Activated naive CD4-positive, alpha-beta T cell treated with anti-CD3 and anti-CD28 coated beads, Interleukin-2, amount 50 U/mL, for 72 hours (primary cell): ENCODE measurements around the gene RUNX3. TPM values are rescaled to one million over a fixed set of nuclear protein-coding genes. Genes with fewer than 3 reads are reported as not detected.
"Not testable (repeated sequence)": the region's sequence is repeated elsewhere in the genome, so short reads cannot be mapped to it uniquely, and the experiment has no call there.

Experiments
- ATAC-seq, 2 donors: fragments of 150-1000 bp; cut with Tn5 transposase; 2 replicates each; pipeline ENCODE4 v1.10.0; 2021; ENCODE audit warnings: mild to moderate bottlenecking in 2 of 2, moderate library complexity in 2 of 2
- DNase-seq, 2 donors: peaks; one replicate each; pipeline ENCODE4 v3.0.0; 2021 to 2022; ENCODE audit warnings: low spot score in 2 of 2
- H3K27ac Mint-ChIP-seq, 2 donors: one replicate each; pipeline ENCODE4 v1.8.0; 2022; ENCODE audit warnings: mild to moderate bottlenecking in 2 of 2, mixed read lengths in 2 of 2
- H3K36me3 Mint-ChIP-seq, 2 donors: one replicate each; pipeline ENCODE4 v1.8.0; 2022; ENCODE audit warnings: mixed read lengths in 2 of 2
- H3K9me3 Mint-ChIP-seq, 2 donors: one replicate each; pipeline ENCODE4 v1.8.0; 2022; ENCODE audit warnings: mixed read lengths in 2 of 2
- total RNA-seq, 2 donors: library from RNA; stranded (reverse); gene quantifications; one replicate each; pipeline ENCODE4 v1.2.3, GENCODE V29; 2022

Gene RUNX3
- total RNA-seq, 2 donors from 2014 or later: 119 to 136 TPM

DNA sequence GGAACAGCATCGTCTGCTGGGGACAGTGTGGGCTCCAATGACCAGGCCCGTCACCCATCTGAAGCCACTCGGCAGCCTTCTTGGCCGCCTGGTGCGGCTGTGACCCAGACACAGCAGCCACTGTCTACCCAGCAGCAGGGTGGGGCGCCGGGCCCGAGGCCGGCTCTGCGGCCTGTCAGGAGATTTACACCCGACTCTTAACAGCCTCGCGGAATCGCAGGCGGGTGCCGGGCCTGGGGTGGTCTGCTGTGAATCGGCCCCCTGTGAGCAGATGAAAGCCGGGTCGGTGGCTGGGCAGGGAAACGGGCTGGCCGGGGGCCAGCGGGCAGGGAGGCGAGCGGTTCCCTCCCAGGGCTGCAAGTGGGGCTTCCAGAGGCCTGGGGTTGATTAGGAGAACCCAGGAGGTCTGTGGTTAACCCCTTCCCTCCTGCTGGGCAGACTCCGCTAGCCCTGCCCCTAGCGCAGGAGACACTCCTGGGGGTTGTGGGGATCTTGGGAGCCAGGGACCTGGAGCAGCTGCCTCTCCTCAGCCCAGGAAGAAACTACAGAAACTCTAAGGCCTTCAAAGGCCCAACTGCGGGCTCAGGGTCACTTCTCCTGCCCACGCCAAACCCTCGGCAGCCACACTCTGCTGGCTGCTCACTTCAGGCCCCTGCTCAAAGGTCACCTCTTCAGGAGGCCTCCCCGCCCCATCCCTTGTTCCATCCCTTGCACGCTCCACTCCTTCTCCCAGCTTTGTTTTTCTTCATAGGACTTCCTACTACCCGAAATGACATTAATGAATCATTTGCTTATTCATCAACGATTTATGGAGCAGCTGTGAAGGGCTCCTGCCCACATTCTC, 15.6 kb downstream of the RUNX3 start:
- ATAC-seq: no peak
- Mint-ChIP-seq H3K27ac (peak overlapping the region; percentile 84 to 94), H3K36me3 (peaks cover 25 to 34% of the 10 kb centered on the region in 2 donors)

DNA sequence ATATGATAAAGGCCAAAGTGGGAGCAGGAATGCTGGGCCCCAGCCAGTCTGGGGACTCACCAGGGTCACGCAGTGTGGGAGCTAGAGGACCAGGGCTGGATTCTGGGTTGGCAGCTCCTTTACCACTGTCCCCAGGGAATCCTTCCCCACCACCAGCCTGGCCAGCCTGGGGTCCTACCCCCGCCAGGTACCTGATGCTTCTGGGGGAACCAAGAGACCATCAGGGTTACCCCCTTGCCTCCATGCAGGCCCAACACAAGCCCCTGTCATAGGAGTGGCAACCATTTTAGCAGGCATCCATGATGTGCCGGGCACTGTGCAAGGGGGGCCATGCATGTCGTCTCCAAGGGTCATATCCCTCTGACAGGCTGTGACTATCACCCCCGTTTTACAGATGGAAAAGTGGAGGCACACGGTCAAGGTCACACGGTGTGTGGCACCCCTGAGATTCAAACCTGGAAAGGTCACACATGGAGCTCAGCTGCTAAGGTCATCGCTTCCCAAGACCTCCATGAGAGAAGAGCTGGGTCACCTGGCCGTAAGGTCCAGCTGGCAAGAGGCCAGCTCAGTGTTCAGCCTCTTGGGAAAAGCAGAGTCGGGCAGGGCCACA, 16.4 kb downstream of the RUNX3 start:
- ATAC-seq (peak in 1 of 2 donors; percentile 4), DNase-seq (no peak)
- peak overlapping the region; percentile 29 to 86 for H3K27ac Mint-ChIP-seq
- no peaks in the 10 kb centered on the region for H3K9me3 Mint-ChIP-seq
- peaks cover 30 to 34% of the 10 kb centered on the region in 2 donors for H3K36me3 Mint-ChIP-seq

More for the DNA sequence above, 15.6 kb downstream of the RUNX3 start:
- DNase-seq: no peak
- H3K9me3 Mint-ChIP-seq: no peaks in the 10 kb centered on the region

DNA sequence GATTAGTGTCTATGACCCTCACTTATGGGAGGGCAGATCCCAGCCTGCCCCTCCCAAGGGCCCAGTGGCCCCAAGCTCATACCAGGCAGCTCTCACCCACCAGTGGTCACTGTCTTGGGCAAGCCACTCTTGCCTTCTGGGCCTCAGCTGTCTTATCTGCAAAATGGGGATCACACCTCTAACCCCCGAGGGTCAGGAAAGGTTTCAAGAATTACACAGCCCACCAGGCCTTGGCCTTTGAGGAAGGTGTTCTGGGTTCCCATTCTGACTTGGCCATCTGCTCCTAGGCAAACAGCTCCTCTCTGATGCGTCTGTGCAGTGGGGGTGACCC, 16.8 kb downstream of the RUNX3 start:
- DNase-seq (no peak), ATAC-seq (no peak)
- peak overlapping the region; percentile 50 to 86 for H3K27ac Mint-ChIP-seq
- H3K36me3 Mint-ChIP-seq: peaks cover 26 to 30% of the 10 kb centered on the region in 2 donors
- H3K9me3 Mint-ChIP-seq: no peaks in the 10 kb centered on the region

DNA sequence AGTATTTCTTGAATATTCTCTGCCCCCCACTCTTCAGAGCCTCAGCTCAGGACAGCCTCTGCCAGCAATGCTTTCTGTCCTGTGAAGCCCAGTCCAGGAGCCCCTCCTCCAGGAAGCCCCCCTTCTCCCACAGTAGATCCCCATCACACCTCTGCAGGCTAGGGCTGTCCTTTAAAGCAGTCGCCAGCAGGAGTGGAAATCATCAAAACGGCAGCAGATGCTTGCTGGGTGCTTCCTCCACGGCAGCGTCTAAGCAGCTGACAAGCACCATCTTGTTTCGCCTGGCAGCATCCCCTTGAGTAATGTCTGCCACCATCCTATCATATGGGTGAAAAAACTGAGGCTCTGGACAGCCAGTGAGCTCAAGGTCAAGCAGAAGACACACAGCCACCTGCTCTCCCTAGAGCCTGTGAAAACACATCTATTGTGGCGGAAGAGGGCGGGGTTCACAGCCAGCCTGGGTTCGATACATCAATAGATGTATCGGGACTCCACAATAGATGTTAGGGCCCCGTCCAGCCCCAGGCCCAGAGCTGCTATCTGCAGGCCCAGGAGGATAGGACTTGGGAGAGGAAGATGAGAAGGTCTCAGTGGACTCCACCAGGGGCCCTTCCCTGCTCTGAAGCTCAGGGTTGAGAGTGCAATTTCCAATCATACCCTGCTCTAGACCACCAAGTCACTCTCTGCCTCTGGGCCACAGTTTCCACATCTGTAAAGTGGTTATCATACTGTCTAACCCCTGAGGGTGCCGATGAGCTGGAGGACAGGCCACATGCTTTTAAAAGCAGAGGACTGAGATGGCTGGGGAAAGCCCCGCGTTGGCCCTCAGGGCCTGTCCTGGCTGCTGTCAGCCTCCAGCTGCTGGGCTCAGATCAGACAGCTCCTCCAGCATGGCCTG, 17.5 kb downstream of the RUNX3 start:
- Mint-ChIP-seq H3K9me3 (no peaks in the 10 kb centered on the region), H3K27ac (peak overlapping the region; percentile 86 to 89), H3K36me3 (peaks cover 25 to 32% of the 10 kb centered on the region in 2 donors)
- ATAC-seq: peak in 1 of 2 donors; percentile 48
- no peak for DNase-seq

DNA sequence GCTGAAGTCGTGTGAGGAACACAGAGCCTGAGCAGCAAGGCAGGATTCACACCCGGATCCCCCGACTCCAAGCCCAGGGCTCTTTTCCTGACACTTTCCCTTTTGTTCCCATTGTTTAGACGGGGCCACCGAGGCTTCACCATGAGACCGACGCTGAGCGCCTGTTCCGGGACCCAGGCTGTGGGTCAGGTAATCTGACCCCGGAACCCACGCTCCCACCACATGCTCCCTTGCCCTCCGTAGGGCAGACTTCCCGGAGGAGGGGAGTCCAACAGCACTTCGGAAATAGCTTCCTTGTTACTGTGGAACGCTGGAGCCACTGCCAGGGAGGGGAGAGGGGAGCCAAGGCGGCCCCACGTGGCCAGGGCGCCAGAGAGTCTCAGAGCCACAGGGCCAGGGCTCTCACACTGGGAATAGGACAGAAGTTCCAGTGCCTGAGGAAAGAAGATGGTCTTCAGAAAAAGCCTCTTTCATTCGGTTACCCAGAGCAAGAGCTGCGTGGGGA, 18.4 kb downstream of the RUNX3 start:
- Mint-ChIP-seq H3K27ac (peak overlapping the region; percentile 85 to 86), H3K9me3 (no peaks in the 10 kb centered on the region), H3K36me3 (peaks cover 27 to 38% of the 10 kb centered on the region in 2 donors)
- ATAC-seq: no peak
- no peak for DNase-seq

DNA sequence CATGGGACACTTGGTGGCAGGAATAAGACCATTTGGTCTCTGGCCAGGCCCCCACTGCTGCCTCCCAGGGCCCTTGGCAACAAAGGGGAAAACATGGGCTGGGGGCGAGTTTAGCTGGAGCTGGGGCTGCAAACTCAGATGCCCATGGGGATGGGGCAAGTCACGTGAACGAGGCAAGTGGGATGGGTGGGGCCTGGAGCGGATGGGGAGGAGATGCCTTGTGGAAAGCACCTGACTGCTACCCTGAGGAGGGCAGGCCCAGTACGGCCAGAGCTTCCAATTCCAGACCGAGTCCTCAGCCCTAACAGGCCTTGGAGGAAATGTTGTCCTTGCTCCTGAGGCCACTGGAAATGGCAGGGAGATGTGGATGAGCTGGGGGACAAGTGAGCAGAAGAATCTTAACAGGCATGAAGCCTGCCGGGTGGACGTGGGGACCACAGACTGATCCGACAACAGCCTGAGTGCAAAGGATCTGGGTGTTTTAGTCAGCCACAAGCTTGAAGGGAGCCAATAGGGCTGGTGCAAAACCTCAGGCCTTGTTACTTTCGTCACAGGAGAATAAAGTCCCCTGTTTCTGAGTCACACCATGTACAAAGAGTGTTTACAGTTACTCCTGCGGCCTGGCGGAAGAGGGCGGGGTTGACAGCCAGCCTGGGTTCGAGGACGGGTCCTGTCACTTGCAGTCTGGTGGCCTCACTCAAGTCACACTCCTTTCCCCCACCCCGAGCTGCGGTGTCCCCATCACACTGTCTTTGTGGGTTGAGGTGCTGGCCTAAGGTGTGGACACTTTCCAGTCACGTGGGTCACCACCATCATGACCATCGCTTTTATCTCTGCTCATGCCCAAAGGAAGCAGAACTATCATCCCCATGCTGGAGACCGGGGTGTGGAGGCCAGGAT, 19.1 kb downstream of the RUNX3 start:
- peaks cover 27 to 38% of the 10 kb centered on the region in 2 donors for H3K36me3 Mint-ChIP-seq
- ATAC-seq (peak; percentile 65 to 70), DNase-seq (peak in 1 of 2 donors; percentile 74)
- H3K27ac Mint-ChIP-seq: peak overlapping the region; percentile 85 to 86
- no peaks in the 10 kb centered on the region for H3K9me3 Mint-ChIP-seq

DNA sequence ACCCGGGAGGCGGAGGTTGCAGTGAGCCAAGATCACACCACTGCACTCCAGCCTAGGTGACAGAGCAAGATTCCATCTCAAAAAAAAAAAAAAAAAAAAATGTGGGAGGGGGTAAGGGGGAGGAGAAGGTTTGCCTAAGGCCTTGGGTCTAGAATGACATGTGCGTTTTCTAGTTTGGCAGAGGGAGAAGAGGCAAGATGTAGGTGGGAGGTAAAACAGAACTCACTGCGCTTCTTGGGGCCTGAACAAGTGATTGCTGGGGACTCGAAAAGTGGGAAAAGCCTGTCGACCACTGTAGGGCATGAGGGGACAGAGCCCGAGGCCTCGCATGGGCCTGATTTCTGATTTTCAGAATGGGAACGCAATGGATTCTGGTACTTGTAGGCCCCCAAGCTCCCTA, 19.9 kb downstream of the RUNX3 start:
- ATAC-seq (no peak), DNase-seq (no peak)
- peaks cover 24 to 38% of the 10 kb centered on the region in 2 donors for H3K36me3 Mint-ChIP-seq
- H3K27ac Mint-ChIP-seq: peak overlapping the region; percentile 84 to 86
- H3K9me3 Mint-ChIP-seq: no peaks in the 10 kb centered on the region

DNA sequence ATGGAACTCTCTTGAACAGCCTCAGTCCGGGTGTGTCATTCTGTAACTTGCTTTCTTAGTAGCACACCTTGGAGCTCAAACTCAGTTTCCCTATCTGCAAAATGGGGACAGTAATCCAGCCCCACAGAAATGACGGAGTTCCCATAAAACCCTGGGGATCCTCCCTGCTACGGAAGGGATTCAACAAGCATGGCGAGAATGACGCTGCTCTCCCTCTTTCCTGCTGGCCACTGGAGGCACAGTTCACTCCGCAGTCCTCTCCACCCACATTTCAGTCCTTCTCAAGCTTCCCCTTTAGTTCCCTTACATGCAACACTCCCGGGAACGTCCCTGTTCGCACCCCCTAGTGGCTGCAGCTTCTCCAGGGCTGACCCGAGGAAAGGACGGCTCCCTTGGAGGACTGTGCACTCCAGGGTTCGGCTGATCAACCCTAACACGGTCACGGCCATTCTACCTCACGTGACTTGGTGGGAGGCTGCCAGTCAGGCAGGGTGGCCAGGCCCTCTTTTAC, 20.6 kb downstream of the RUNX3 start:
- H3K36me3 Mint-ChIP-seq: peaks cover 18 to 33% of the 10 kb centered on the region in 2 donors
- peak overlapping the region; percentile 84 to 86 for H3K27ac Mint-ChIP-seq
- no peak for DNase-seq
- no peak for ATAC-seq
- H3K9me3 Mint-ChIP-seq: no peaks in the 10 kb centered on the region

DNA sequence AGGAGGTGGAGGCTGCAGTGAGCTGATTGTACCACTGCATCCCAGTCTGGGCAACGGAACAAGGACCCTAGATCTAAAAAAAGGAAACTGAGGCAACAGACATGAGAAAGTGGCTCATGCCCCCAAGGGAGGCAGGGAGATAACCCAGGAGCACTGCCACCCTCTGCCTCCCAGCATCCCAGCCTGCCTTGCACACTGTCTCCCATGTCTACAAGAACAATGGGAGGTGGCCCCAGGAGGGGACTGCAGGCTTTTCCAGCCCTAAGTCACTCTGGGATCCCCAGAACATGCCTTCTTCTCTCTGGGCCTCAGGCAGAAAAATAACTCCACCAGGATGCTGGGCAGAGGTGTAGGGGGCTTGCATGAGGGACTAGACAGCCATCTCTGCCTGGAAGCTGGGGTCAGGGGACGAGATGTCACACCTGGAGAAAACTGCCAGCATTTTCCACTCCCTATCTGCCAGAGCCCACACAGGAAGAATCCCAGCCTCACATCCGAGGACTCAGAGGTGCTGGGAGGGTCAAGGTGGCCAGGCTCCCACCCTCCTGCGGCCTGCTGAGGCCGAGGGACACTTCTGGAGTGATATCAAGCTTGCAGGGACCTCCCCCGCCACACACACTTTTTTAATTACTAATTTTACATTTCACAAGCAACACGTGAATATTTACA, 21.4 kb downstream of the RUNX3 start:
- H3K9me3 Mint-ChIP-seq: no peaks in the 10 kb centered on the region
- H3K27ac Mint-ChIP-seq: peak overlapping the region; percentile 84 to 86
- ATAC-seq: no peak
- peaks cover 18 to 33% of the 10 kb centered on the region in 2 donors for H3K36me3 Mint-ChIP-seq
- peak in 1 of 2 donors; percentile 38 for DNase-seq

DNA sequence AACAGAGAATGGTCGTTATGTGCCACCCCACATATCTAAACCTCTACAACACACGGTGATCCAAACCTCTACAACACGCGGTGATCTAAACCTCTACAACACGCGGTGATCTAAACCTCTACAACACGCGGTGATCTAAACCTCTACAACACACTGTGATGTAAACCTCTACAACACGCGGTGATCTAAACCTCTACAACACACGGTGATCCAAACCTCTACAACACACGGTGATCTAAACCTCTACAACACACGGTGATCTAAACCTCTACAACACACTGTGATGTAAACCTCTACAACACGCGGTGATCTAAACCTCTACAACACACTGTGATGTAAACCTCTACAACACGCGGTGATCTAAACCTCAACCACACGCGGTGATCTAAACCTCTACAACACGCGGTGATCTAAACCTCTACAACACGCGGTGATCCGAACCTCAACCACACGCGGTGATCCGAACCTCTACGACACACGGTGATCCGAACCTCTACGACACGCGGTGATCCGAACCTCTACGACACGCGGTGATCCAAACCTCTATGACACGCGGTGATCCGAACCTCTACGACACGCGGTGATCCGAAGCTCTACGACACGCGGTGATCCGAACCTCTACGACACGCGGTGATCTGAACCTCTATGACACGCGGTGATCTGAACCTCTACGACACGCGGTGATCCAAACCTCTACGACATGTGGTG, 22.3 kb downstream of the RUNX3 start:
- not testable (repeated sequence) for H3K9me3 Mint-ChIP-seq, ATAC-seq
- peaks cover 18 to 29% of the 10 kb centered on the region in 2 donors for H3K36me3 Mint-ChIP-seq
- peak in 1 of 2 donors; percentile 26 for DNase-seq
- peak overlapping the region; percentile 75 to 76 for H3K27ac Mint-ChIP-seq

DNA sequence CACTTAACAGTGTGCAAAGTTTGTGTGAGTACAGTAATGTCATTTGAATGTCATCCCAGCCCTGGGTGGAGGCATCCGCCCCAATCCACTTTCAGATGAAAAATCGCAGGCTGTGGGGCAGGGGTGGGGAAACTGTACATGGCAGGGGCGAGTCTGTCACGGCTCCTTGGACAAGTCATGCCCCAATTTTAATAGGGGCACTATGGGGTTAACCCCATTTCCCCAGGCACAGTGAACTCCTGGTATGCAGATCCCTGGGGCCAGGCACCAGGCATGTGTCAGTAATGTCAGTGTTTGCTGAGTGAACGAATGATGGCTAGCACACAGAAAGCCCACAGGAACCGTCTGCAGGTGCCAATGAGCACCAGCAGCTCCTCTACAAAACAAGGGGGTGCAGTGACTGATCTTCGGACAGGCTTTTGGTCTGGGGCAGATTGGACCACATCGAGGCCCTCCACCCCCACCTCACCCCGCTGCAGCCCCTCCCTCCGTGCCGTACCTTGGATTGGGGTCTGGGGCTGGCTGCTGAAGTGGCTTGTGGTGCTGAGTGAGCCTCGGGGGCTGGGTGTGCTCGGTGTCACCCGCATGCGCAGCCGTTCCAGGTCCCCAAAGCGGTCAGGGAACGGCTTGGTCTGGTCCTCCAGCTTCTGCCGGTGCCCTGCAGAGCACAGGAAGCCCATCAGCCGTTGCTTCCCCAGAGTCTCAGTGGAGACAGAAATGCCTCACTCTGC, 23.2 kb downstream of the RUNX3 start:
- H3K36me3 Mint-ChIP-seq: peaks cover 18 to 23% of the 10 kb centered on the region in 2 donors
- peak in 1 of 2 donors; percentile 49 for DNase-seq
- no peak for ATAC-seq
- peak overlapping the region; percentile 29 to 93 for H3K27ac Mint-ChIP-seq
- H3K9me3 Mint-ChIP-seq: no peaks in the 10 kb centered on the region

DNA sequence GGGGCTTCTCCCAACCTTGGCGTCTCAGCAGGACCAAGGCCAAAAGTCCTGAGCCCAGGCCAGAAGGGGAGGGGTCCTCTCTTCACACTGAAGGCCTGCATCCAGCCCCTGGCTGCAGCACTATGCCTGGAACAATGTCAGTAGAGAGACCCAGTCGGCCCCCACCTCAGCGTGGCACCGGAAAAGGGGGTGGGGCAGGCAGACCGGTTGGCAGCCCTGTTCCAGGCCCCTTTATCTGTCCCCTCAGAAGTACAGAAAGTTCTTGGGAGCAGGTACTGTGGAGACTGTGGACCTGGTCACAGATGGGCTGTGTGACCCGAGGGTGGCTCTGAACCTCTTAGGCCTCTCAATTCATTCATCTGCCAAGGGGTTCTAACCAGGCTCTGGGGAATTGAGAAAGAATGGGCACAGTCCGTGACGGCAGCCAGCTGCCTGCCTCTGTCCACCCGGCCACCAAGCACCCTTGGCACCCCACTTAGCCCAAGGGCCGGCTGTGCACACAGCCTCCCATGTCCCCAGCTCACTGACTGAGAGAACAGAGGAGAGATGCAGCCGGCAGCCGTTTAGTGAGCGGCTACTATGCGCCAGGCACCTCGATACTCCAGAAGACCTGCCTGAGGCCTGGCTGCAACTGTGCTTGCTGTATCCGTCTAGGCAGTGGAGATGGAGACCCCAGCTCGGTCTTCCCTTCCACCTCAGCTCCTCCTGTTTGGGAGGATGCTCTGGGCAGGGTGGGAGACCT, 23.9 kb downstream of the RUNX3 start:
- peak in 1 of 2 donors; percentile 53 for DNase-seq
- Mint-ChIP-seq H3K27ac (peak overlapping the region; percentile 55 to 93), H3K9me3 (no peaks in the 10 kb centered on the region), H3K36me3 (peaks cover 18 to 23% of the 10 kb centered on the region in 2 donors)
- ATAC-seq: peak in 1 of 2 donors; percentile 2

DNA sequence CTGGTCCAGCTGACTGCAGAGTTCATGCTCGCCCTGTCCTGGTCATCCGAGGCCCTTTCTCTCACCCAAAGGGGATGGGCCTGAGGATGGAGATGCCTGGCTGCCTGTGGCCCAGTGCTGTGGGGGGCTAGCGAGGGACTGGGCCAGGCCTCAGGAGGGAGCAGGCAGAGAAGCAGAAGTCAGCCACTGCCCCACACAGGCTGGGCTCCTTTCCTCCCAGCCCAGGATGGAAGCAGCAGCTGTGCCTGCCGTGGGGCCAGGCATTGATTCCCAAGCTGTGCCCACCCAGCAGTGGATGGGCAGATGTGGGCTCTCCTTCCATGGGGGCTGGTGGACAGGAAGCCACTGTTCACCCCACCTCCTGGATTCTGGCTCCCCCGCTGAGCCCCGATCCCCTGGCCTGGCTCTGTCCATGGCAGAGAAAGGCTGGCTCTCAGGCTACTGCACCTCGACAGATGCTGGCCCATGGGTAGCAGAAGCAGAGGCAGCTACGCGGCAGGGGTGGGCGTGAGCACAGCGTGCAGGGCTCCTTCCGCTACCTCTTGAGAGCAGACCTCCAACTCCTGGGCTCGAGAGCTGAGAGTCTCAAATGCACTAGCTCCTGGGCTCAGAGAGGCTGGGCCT, 24.6 kb downstream of the RUNX3 start:
- ATAC-seq: peak in 1 of 2 donors; percentile 11
- peaks cover 18 to 20% of the 10 kb centered on the region in 2 donors for H3K36me3 Mint-ChIP-seq
- peak in 1 of 2 donors; percentile 49 for DNase-seq
- H3K9me3 Mint-ChIP-seq: no peaks in the 10 kb centered on the region
- peak overlapping the region in 1 of 2 donors; percentile 93 for H3K27ac Mint-ChIP-seq
